ENCODE data around the gene PCNT. TPM values are rescaled to one million over a fixed set of nuclear protein-coding genes. Genes with fewer than 3 reads are reported as not detected.

Gene PCNT
- total and polyA plus RNA-seq, 2 donors (not counting 1 experiment from before 2014, with no cell fraction given), result 20.3 to 58.1 TPM

DNA sequence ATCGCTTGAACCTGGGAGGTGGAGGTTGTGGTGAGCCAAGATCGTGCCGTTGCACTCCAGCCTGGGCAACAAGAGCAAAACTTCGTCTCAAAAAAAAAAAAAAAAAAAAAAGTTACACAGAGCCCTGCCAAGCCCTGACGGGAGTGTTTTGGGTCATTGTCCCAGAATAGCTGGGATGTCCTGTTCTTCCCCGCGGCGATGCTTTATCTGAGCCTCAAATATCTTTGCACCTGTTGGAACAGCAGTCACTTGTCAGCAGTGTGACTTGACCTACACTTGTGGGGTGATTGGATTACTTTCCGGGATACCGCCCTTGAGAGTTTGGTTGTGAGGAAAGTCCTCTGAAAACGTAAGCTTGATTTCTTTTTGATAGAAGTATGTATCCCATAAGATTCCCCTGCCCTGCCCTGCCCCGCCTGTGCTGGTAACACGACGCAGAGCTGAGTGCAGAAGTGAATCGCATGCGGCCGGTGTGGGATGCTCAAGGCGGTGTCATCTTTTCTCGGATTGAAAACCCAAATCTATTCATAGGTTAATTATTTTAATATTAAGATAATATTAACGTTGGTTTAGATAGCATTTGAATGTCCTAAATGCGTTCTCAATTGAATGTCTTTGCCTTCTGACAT, 50.9 kb downstream of the PCNT start:
- ChIA-PET POLR2A (no interaction called here), CTCF (no interaction called here)
- Histone ChIP-seq H2AFZ (ENCODE audit: insufficient read depth, low read depth, low read length, poor library complexity, severe bottlenecking) (no peak overlapping the region), H3K27ac (ENCODE audit: low read length in 2 of 2) (no peak overlapping the region), H3K27me3 (replicated peaks in 1 of 4; ENCODE audit: control extremely low read depth in 1 of 4, control insufficient read depth in 3 of 4, insufficient read depth in 4 of 4, low read length in 3 of 4) (no peaks in the 10 kb centered on the region), H3K4me2 (replicated peaks; ENCODE audit: low read depth, low read length, poor library complexity, severe bottlenecking) (no peak overlapping the region), H4K20me1 (ENCODE audit: control insufficient read depth, insufficient read depth, low read length, poor library complexity, severe bottlenecking) (peaks cover 7% of the 10 kb centered on the region), H3K9me3 (ENCODE audit: control extremely low read depth in 1 of 3, control insufficient read depth in 2 of 3, insufficient read depth in 1 of 3, low read length in 2 of 3) (peaks cover 0 to 15% (median 0%) of the 10 kb centered on the region in 3 donors), H3K36me3 (replicated peaks in 1 of 2; ENCODE audit: control extremely low read depth in 1 of 2, control insufficient read depth in 1 of 2, extremely low read depth in 1 of 2, insufficient read depth in 2 of 2, low read length in 1 of 2) (peaks cover 0 to 8% of the 10 kb centered on the region in 2 experiments), H3K4me3 (ENCODE audit: control extremely low read depth in 1 of 5, extremely low read depth in 1 of 5, insufficient read depth in 1 of 5, low read depth in 2 of 5, low read length in 4 of 5) (no peak overlapping the region), H3K9ac (ENCODE audit: low read length) (no peak overlapping the region), H3K79me2 (ENCODE audit: control insufficient read depth, insufficient read depth, low read length) (peaks cover 48% of the 10 kb centered on the region), H3K4me1 (ENCODE audit: control insufficient read depth in 2 of 2, insufficient read depth in 2 of 2, low read length in 2 of 2) (peaks cover 1 to 5% of the 10 kb centered on the region in 2 donors)
- TF ChIP-seq, protein P1, sequence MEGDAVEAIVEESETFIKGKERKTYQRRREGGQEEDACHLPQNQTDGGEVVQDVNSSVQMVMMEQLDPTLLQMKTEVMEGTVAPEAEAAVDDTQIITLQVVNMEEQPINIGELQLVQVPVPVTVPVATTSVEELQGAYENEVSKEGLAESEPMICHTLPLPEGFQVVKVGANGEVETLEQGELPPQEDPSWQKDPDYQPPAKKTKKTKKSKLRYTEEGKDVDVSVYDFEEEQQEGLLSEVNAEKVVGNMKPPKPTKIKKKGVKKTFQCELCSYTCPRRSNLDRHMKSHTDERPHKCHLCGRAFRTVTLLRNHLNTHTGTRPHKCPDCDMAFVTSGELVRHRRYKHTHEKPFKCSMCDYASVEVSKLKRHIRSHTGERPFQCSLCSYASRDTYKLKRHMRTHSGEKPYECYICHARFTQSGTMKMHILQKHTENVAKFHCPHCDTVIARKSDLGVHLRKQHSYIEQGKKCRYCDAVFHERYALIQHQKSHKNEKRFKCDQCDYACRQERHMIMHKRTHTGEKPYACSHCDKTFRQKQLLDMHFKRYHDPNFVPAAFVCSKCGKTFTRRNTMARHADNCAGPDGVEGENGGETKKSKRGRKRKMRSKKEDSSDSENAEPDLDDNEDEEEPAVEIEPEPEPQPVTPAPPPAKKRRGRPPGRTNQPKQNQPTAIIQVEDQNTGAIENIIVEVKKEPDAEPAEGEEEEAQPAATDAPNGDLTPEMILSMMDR (IDR thresholded peaks at IDR 0.05), result no peak
- no peak for TF ChIP-seq EZH2 (IDR thresholded peaks at IDR 0.05; ENCODE audit: borderline replicate concordance, insufficient read depth, low read depth, low read length, poor library complexity, severe bottlenecking)
- WGBS (ENCODE audit: insufficient coverage), result 93% methylated on average over 11 of the region's 21 CpGs
- DNase-seq (no peak), ATAC-seq (ENCODE audit: low read depth) (no peak)
- intact Hi-C loops (cut with micrococcal nuclease), result no loop called here
- Mint-ChIP-seq H3K27me3 (no peaks in the 10 kb centered on the region), H3K4me1 (peaks cover 4% of the 10 kb centered on the region), H3K9me3 (ENCODE audit: insufficient read depth) (no peaks in the 10 kb centered on the region), H3K4me3 (no peak overlapping the region), H3K27ac (no peak overlapping the region)

DNA sequence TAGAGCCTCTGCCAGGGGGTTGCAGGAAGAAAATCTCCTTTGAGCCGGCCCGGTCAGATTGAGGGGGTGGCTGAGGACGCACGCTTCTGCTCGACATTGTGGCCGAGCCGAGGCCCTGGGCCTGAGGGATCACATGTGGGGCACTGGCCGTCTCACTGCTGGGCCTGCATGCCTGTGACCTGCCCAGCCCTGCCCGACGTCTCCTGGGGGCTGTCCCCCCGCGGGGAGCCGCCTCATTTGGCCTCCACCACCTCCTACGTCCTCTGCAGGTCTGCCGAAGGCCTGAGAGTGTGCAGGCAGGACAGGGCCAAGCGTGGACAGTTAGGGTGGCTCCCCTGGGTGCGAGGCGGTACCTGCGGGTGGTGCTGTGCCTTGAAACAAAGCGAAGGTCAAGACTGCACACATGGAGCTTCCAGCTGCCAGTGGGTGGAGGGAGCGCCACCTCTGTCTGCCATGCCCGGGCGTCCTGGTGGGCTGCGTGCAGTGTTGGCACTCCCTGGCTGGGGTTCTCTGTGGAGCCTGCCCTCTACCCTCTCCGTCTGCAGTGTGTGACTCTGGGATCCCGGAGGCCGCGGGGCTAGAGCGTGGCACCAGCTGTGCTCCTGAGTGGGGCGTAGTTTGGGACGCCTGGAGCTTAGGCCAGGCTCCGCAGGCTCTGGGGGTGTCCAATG, 51.7 kb downstream of the PCNT start:
- peaks cover 7% of the 10 kb centered on the region for H4K20me1 ChIP-seq (ENCODE audit: control insufficient read depth, insufficient read depth, low read length, poor library complexity, severe bottlenecking)
- whole genome bisulfite sequencing (ENCODE audit: insufficient coverage), result 97% methylated on average over 32 of the region's 32 CpGs
- peaks cover 0 to 8% of the 10 kb centered on the region in 2 experiments for H3K36me3 ChIP-seq (replicated peaks in 1 of 2; ENCODE audit: control extremely low read depth in 1 of 2, control insufficient read depth in 1 of 2, extremely low read depth in 1 of 2, insufficient read depth in 2 of 2, low read length in 1 of 2)
- Mint-ChIP-seq H3K27me3 (no peaks in the 10 kb centered on the region), H3K4me3 (no peak overlapping the region), H3K27ac (no peak overlapping the region), H3K4me1 (peaks cover 4% of the 10 kb centered on the region), H3K9me3 (ENCODE audit: insufficient read depth) (no peaks in the 10 kb centered on the region)
- H3K27ac ChIP-seq (ENCODE audit: low read length in 2 of 2), result no peak overlapping the region
- H2AFZ ChIP-seq (ENCODE audit: insufficient read depth, low read depth, low read length, poor library complexity, severe bottlenecking), result no peak overlapping the region
- TF ChIP-seq, protein P1 (IDR thresholded peaks at IDR 0.05), result no peak
- TF ChIP-seq EZH2 (IDR thresholded peaks at IDR 0.05; ENCODE audit: borderline replicate concordance, insufficient read depth, low read depth, low read length, poor library complexity, severe bottlenecking), result no peak
- intact Hi-C loops (cut with micrococcal nuclease), result no loop called here
- no peak for ATAC-seq (ENCODE audit: low read depth)
- peaks cover 0 to 15% (median 0%) of the 10 kb centered on the region in 3 donors for H3K9me3 ChIP-seq (ENCODE audit: control extremely low read depth in 1 of 3, control insufficient read depth in 2 of 3, insufficient read depth in 1 of 3, low read length in 2 of 3)
- H3K4me2 ChIP-seq (replicated peaks; ENCODE audit: low read depth, low read length, poor library complexity, severe bottlenecking), result no peak overlapping the region
- H3K4me1 ChIP-seq (ENCODE audit: control insufficient read depth in 2 of 2, insufficient read depth in 2 of 2, low read length in 2 of 2), result no peaks in the 10 kb centered on the region
- H3K4me3 ChIP-seq (ENCODE audit: control extremely low read depth in 1 of 5, extremely low read depth in 1 of 5, insufficient read depth in 1 of 5, low read depth in 2 of 5, low read length in 4 of 5), result no peak overlapping the region
- no peak overlapping the region for H3K9ac ChIP-seq (ENCODE audit: low read length)
- CTCF ChIA-PET, result no interaction called here
- no peak for DNase-seq
- H3K27me3 ChIP-seq (replicated peaks in 1 of 4; ENCODE audit: control extremely low read depth in 1 of 4, control insufficient read depth in 3 of 4, insufficient read depth in 4 of 4, low read length in 3 of 4), result no peaks in the 10 kb centered on the region
- peaks cover 49% of the 10 kb centered on the region for H3K79me2 ChIP-seq (ENCODE audit: control insufficient read depth, insufficient read depth, low read length)
- POLR2A ChIA-PET, result no interaction called here

Measured in B cell (primary cell).